Left forelimb (tissue), 1 donor: ENCODE measurements around the gene ANKRD13A.
"Not testable (repeated sequence)": the region's sequence is repeated elsewhere in the genome, so short reads cannot be mapped to it uniquely, and the experiment has no call there.

ENCODE experiments used
- DNase-seq: peaks from one replicate; pipeline ENCODE4 v3.0.0-alpha.2; 2018; ENCODE audit warnings: low spot score

The ANKRD13A gene

GRCh38 chr12:110079477-110080400, 80.5 kb downstream of the ANKRD13A start:
- DNase-seq: no peak

- DNase-seq: no peak
Measured at GRCh38 chr12:110080410-110080809, 81.2 kb downstream of the ANKRD13A start.

DNA sequence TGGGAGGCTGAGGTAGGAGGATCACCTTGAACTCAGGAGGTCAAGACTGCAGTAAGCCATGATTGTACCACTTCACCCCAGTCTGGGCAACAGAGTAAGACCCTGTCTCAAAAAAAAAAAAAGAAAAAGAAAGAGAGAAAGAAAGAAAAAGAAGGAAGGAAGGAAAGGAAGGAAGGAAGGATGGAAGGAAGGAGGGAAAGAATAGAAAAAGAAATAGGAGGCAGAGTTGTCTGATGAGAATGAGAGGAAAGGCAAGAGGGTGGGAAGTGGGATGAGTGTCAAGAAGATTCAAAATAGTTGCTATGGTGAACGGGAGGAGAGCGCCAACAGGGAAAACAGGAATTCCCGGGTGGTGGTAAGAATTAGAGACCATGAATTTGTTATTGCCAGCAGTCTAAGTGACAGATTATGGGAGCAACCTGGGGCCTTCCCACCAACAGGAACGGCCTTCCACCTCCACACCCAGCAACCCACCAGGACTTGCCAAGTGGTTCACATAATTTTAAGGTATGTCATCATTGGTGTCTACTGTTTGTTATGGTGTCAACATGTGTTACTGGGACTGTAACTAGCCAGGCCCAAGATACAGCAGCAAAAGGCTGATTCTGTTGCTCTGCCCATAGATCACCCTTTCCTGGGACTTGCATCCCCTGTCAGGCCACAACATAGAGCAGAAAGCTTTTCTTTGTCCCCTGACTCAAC, 85.2 kb downstream of the ANKRD13A start:
- no peak for DNase-seq

DNA sequence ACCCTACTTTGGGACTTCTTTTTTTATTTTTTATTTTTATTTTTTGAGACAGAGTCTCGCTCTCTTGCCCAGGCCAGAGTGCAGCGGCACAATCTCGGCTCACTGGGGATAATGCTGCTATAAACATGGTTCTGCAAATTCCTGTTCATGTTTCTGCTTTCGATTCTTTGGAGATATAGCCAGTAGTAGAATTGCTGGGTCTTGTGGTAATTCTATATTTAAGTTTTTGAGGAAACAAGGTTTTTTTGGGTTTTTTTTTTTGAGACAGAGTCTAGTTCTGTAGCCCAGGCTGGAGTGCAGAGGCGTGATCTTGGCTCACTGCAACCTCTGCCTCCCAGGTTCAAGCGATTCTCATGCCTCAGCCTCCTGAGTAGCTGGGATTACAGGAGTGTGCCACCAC, 89.0 kb downstream of the ANKRD13A start:
- not testable (repeated sequence) for DNase-seq

DNA sequence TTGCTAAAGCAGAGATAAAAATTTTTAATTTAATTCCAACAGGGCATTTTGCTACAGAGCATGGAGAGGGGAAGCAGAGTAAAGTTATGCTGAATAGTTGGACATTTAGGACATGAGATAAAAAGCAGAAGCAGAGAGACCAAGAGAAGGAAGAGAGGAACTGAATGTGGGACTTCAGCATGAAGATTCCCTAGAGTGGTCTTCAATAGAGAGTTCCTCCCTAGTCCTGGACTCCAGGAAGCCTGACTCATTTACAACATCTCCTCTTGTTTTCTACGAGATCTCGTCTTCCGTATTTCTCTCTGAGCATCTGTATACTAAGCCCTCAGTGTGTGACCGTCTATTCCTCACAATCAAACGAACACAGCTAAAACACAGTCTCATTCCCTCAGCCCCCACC, 89.7 kb downstream of the ANKRD13A start:
- no peak for DNase-seq
